ENCODE measurements around the gene CDK5RAP3.

Gene CDK5RAP3

GRCh38 chr17:47989700-47990099 is 18.8 kb downstream of the CDK5RAP3 start:
- H3K4me3 ChIP-seq (ENCODE audit: low read depth, low read length) = no peak overlapping the region
- H3K27me3 ChIP-seq = no peaks in the 10 kb centered on the region
- TF ChIP-seq CTCF (IDR thresholded peaks at IDR 0.05; ENCODE audit: low read depth, low read length) = no peak
- H3K4me1 ChIP-seq = peaks cover 70% of the 10 kb centered on the region
- peaks cover 13% of the 10 kb centered on the region for H3K36me3 ChIP-seq
- DNase-seq = no peak
- no peaks in the 10 kb centered on the region for H3K9me3 ChIP-seq

- Histone ChIP-seq H3K4me1 (peaks cover 85% of the 10 kb centered on the region), H3K27me3 (no peaks in the 10 kb centered on the region), H3K9me3 (no peaks in the 10 kb centered on the region), H3K36me3 (no peaks in the 10 kb centered on the region), H3K4me3 (ENCODE audit: low read depth, low read length) (no peak overlapping the region)
- peak; percentile 58 for DNase-seq
- no peak for TF ChIP-seq CTCF (IDR thresholded peaks at IDR 0.05; ENCODE audit: low read depth, low read length)
Observed at GRCh38 chr17:47990962-47991731, 20.2 kb downstream of the CDK5RAP3 start.

- H3K36me3 ChIP-seq = no peaks in the 10 kb centered on the region
- DNase-seq = no peak
- no peaks in the 10 kb centered on the region for H3K27me3 ChIP-seq
- peaks cover 85% of the 10 kb centered on the region for H3K4me1 ChIP-seq
- no peak overlapping the region for H3K4me3 ChIP-seq (ENCODE audit: low read depth, low read length)
- H3K9me3 ChIP-seq = no peaks in the 10 kb centered on the region
- TF ChIP-seq CTCF (IDR thresholded peaks at IDR 0.05; ENCODE audit: low read depth, low read length) = no peak
Observed at GRCh38 chr17:47992216-47992615, 21.3 kb downstream of the CDK5RAP3 start.

- no peaks in the 10 kb centered on the region for H3K9me3 ChIP-seq
- H3K4me3 ChIP-seq (ENCODE audit: low read depth, low read length) = no peak overlapping the region
- DNase-seq = no peak
- TF ChIP-seq CTCF (IDR thresholded peaks at IDR 0.05; ENCODE audit: low read depth, low read length) = no peak
- H3K4me1 ChIP-seq = peaks cover 87% of the 10 kb centered on the region
- no peaks in the 10 kb centered on the region for H3K27me3 ChIP-seq
- H3K36me3 ChIP-seq = no peaks in the 10 kb centered on the region
Observed at GRCh38 chr17:47993031-47993564, 22.2 kb downstream of the CDK5RAP3 start.

GRCh38 chr17:47993964-47994363 is 23.1 kb downstream of the CDK5RAP3 start:
- no peaks in the 10 kb centered on the region for H3K9me3 ChIP-seq
- H3K4me3 ChIP-seq (ENCODE audit: low read depth, low read length) = no peak overlapping the region
- H3K36me3 ChIP-seq = no peaks in the 10 kb centered on the region
- TF ChIP-seq CTCF (IDR thresholded peaks at IDR 0.05; ENCODE audit: low read depth, low read length) = no peak
- DNase-seq = no peak
- no peaks in the 10 kb centered on the region for H3K27me3 ChIP-seq
- H3K4me1 ChIP-seq = peaks cover 87% of the 10 kb centered on the region

- H3K4me3 ChIP-seq (ENCODE audit: low read depth, low read length) = no peak overlapping the region
- H3K9me3 ChIP-seq = no peaks in the 10 kb centered on the region
- no peaks in the 10 kb centered on the region for H3K36me3 ChIP-seq
- peaks cover 87% of the 10 kb centered on the region for H3K4me1 ChIP-seq
- no peaks in the 10 kb centered on the region for H3K27me3 ChIP-seq
- no peak for DNase-seq
- no peak for TF ChIP-seq CTCF (IDR thresholded peaks at IDR 0.05; ENCODE audit: low read depth, low read length)
Observed at GRCh38 chr17:47994724-47995123, 23.8 kb downstream of the CDK5RAP3 start.

Data from BE2C (cell line).